GM13977 (cell line): Measurements from ENCODE around the gene YWHAB.

ENCODE experiments used
- DNase-seq: peaks from one replicate; pipeline ENCODE4 v3.0.0; 2012; ENCODE audit warnings: low spot score
- in situ Hi-C: fragments of 300-500 bp; cut with MboI; formaldehyde crosslinking; loops from one replicate; pipeline ENCODE4 v1.12.0; 2022; ENCODE audit warnings: low sequenced_read_pairs, low pct_unique_long_range_greater_than_20kb, mixed read lengths, inconsistent platforms; ENCODE audit not compliant: unreplicated experiment
- TF ChIP-seq, protein P1 (sequence below): IDR thresholded peaks from 2 replicates; pipeline ENCODE4 v1.5.1; 2012; ENCODE audit warnings: mild to moderate bottlenecking, control low read depth; ENCODE audit not compliant: insufficient read depth; ENCODE audit errors: extremely low read depth, missing control alignments

Gene YWHAB

GRCh38 chr20:44887466-44887865, 2.0 kb downstream of the YWHAB start:
- in situ Hi-C loops = no loop called here
- DNase-seq = no peak
- TF ChIP-seq, protein P1, sequence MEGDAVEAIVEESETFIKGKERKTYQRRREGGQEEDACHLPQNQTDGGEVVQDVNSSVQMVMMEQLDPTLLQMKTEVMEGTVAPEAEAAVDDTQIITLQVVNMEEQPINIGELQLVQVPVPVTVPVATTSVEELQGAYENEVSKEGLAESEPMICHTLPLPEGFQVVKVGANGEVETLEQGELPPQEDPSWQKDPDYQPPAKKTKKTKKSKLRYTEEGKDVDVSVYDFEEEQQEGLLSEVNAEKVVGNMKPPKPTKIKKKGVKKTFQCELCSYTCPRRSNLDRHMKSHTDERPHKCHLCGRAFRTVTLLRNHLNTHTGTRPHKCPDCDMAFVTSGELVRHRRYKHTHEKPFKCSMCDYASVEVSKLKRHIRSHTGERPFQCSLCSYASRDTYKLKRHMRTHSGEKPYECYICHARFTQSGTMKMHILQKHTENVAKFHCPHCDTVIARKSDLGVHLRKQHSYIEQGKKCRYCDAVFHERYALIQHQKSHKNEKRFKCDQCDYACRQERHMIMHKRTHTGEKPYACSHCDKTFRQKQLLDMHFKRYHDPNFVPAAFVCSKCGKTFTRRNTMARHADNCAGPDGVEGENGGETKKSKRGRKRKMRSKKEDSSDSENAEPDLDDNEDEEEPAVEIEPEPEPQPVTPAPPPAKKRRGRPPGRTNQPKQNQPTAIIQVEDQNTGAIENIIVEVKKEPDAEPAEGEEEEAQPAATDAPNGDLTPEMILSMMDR = no peak

DNA sequence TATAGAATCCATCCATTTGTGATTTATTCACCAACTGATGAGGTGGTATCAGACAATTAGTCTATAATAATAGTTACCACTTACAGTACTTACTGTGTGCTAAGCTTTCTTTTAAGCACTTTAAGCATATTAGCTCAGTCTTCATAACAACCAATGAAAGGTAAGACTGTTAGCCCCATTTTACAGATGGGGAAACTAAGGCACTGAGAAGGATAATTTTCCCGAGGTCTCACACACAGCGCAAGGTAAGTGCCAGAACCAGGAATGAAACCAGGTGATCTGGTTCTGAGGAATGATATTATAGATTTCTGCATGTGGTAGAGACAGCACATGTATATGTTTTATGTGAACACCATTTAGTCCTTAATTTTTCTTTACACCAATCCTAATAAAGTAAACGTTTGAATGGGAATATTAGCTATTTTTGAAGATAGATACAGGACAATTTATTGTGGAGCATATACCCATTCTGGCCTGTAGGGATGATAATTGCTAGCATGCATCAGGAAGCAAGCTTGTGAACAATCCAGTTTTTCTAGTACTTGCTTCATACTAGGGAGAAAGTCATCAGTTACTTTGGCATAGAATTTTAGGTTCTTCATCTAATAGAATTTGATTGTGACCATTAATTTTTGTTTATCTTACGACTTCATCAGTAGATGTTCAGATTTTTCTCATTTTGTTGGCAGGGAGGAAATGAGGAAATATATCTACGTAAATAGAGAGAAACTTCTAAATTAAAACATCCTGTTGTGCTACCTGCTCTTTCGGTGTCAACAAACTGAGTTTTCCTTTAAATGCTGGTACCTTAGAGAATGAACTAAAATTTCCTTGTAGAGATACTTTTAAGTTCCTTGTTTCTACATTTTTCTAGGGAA, 3.0 kb downstream of the YWHAB start:
- TF ChIP-seq, protein P1 = no peak
- DNase-seq = no peak
- in situ Hi-C loops = no loop called here

GRCh38 chr20:44891826-44892225, 6.3 kb downstream of the YWHAB start:
- in situ Hi-C loops = no loop called here
- no peak for DNase-seq
- TF ChIP-seq, protein P1 = no peak

DNA sequence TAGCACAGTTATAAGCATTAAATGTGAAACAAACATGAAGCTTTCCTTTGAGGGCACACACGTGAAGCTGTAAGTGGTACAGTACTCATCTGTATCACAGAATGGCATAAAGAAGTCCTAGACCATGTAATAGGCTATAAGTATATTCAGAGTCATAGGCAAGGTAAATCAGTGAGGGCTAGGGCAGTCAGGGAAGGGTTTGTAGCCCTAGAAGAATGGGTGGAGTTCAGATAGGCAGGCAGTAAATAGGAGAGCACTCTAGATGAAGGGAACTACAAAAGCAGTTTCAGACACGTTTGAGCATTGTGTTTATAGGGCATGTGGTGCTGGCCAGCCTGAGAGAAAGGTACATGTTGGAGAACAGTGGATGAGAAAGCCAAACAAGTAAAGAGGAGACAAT, 9.5 kb downstream of the YWHAB start:
- TF ChIP-seq, protein P1 = no peak
- no peak for DNase-seq
- in situ Hi-C loops = no loop called here

GRCh38 chr20:44896583-44896982, 11.1 kb downstream of the YWHAB start:
- TF ChIP-seq, protein P1 = no peak
- no peak for DNase-seq
- in situ Hi-C loops = no loop called here

- DNase-seq = no peak
- in situ Hi-C loops = no loop called here
- TF ChIP-seq, protein P1 = no peak
These were observed 11.6 kb downstream of the YWHAB start for GRCh38 chr20:44897133-44897532.
